GM19328 (cell line): ENCODE results near the gene MTA1.

Source experiments
- ATAC-seq: cut with Tn5 transposase; IDR thresholded peaks from one replicate; pipeline ENCODE4 v1.9.1; 2021; ENCODE audit warnings: mild to moderate bottlenecking, moderate library complexity; ENCODE audit not compliant: unreplicated experiment

Gene MTA1

GRCh38 chr14:105419195-105420091 lies at the start of gene MTA1:
Gene MTA1 (plus strand): TSS chr14:105419827. CDS start chr14:105420036, 209 bp downstream.
- ATAC-seq = no peak

GRCh38 chr14:105374389-105374788 lies 45.2 kb upstream of the MTA1 start:
- no peak for ATAC-seq

DNA sequence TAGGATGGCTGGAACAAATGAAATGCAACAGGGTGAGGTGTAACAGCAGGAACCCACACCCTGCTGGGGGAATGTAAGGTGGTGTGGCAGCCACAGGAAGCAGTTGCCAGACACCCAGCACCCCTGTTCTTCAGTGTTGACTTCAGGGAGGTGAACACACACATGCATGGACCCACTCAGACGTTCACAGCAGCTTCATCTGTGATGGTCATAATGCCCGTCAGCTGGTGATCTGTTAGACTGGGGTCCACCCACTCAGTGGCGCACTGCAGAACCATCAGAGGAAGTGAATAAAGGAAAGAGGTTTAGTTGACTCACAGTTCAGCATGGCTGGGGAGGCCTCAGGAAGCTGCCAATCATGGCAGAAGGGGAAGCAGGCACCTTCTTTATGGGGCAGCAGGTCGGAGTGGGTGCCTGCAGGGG lies 44.0 kb upstream of the MTA1 start:
- no peak for ATAC-seq

DNA sequence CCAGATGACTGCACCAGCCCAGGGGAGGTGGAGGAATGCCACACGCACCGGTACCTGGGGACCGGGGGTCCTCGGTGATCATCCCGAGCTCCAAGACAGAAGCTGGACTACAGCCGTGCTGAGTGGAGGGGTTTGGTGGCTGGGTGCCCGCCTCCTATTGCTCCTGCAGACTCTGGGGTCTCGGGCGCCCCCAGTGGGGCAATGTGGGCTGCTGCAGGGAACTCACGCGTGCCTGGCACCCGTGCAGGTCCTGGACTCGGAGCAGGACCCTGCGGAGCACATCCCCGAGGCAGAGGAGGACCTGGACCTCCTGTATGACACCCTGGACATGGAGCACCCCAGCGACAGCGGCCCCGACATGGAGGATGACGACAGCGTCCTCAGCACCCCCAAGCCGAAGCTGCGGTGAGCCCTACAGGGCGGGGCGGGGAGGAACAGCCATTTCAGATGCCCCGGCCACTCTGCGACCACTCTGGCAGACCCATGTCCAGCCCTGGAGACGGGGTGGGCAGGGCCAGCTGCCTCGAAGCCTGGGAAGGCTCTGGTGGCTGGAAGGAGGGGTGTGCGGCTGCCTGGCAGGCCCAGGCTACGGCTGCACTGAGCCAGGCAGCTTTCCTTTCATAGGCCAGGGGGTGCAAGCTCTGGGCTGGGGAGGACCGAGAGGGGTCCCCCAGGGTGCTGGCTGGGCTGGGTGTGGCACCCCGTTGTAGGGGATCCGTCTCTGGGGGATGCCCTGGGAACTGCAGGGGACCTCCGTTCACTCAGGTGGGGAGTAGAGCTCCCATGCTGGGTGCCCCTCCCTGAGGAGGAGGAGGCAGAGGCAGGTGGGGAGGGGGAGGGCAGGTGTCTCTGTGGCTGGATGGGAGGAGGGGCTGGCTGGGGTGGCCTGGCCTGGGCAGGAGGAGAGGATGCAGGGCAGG lies 42.8 kb upstream of the MTA1 start:
- ATAC-seq = no peak

GRCh38 chr14:105377555-105378182 lies 42.0 kb upstream of the MTA1 start:
- no peak for ATAC-seq

- no peak for ATAC-seq
Measured at GRCh38 chr14:105378199-105378598, 41.4 kb upstream of the MTA1 start.

DNA sequence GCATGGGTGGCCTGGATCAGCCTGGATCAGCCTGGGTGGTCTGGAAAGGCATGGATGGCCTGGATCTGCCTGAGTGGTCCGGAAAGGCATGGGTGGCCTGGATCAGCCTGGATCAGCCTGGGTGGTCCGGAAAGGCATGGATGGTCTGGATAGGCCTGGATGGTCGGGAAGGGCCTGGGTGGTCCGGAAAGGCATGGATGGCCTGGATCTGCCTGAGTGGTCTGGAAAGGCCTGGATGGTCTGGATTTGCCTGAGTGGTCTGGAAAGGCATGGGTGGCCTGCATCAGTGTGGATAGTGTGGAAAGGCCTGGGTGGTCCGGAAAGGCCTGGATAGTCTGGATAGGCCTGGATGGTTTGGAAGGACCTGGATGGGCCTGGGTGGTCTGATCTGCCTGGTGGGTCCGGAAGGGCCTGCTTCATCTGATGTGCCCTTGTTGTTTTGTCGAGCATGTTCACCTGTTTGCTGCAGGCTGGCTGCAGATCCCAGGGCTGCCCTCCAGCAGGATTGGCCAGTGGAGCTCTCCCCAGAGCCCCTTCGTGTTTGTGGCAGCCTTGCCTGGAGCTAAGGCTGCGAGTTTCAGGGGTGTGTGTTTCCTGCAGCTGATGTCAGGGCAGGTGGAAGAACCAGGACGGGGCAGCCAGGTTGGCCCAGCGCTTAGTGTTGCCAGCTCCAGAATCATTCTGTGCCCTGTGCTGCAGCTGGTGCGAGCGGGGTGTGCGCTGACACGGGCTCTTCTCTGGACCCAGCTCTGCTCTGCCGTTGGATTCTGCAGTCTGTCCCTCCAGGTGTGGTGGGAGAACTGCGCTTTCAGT lies 40.5 kb upstream of the MTA1 start:
- no peak for ATAC-seq

- ATAC-seq = no peak
Measured at GRCh38 chr14:105379946-105380345, 39.7 kb upstream of the MTA1 start.

DNA sequence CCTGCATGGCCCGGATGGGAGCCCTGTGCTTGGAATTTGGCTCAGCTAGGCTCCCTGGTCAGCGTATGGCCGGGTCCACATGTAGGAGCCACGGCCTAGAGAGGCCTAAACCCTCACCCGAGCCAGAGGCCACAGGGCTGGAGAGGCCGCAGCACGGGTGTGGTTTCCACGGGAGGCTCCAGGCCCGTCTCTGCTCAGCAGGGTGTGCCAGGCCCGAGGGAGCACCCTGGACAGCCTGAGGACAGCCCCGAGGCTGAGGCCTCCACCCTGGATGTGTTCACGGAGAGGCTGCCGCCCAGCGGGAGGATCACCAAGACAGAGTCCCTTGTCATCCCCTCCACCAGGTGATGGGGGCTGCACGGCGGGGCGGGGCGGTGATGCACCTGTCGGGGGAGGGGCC lies 38.9 kb upstream of the MTA1 start:
- no peak for ATAC-seq

DNA sequence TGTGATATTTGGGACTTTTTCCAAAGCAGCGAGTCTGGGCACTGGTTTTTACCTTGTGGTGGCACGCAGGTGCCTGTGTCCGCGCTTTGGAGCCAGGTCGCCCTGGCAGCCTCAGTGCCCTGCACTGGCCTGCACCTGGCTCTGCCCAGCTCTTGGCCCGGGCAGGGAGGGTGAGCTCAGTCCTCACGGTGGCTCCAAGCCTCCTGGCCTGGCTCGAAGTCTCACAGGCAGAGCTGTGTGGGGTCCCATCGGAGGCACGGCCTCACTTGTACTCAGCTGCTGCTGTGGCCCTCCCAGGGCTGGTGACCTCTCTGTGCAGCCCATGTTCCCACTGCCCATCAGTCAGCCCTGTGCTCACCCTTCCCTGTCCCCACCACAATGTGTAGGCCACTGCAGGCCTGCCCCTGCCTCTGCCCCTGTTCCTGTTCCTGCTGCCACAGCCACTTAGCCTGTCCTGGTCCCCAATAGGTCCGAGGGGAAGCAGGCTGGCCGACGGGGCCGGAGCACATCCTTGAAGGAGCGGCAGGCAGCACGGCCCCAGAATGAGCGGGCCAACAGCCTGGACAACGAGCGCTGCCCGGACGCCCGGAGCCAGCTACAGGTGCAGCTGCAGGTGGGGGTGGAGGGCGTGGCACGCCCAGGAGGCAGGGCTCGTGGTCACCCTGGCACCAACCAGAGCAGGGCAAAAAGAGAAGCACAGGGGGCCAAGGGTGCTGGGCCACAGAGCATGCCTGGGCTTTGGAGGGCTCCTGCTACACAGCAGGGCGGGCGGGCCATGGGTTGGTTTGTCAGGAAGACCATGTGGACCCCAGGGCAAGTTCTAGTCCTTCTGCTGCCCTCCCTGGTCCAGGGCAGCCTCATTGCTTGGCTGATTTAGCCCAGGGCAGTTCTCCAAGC lies 37.9 kb upstream of the MTA1 start:
- ATAC-seq = no peak

DNA sequence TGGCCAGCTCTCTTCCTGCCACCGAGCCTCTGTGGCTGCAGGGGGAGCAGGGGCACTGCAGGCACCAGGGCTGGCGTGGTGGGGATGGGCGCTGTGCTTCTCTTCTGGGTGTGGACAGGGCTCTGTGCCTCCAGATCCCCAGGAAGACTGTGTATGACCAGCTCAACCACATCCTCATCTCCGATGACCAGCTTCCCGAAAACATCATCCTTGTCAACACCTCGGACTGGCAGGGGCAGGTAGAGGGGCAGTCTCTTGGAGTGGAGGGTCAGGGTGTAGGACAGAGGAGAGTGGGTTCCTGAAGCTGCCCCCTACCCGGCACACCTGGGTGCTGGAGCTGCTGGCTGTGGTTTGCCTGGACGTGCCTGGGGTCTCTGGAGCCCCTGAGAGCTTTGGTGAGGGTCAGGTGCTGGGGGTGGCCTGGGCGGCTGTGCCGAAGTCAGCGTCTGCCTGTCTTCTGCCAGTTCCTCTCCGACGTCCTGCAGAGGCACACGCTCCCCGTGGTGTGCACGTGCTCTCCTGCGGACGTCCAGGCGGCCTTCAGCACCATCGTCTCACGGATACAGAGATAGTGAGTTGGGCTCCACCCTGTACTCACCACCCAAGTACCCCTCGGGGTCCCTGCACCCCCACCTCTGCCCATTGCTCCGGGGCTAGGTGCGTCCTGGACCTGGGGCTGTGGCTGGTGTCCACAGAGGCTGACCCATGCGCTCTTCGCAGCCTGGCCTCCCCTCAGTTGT lies 37.1 kb upstream of the MTA1 start:
- no peak for ATAC-seq

- no peak for ATAC-seq
Measured at GRCh38 chr14:105383083-105383730, 36.4 kb upstream of the MTA1 start.

DNA sequence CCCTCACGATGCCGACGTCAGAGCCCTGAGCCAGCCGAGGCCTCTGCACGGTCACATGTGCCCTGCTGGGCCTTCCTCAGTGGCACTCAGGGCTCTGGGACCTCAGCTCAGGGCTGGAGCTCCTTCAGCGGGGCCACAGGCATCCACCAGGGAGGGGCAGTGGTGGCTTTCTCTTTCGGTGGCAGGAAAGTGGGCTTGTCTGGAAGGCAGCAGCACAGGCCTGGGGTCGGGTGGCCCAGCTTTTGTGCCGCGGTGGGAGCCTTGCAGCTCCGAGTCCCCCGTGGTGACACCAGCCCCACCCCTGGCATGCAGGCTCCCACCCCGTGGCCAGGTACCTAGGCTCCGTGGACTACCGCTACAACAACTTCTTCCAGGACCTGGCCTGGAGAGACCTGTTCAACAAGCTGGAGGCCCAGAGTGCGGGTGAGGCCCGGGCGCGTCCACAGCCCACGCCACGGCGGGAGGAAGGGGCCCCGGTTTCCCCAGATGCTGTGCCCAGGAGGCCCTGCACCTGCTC lies 35.5 kb upstream of the MTA1 start:
- no peak for ATAC-seq

GRCh38 chr14:105384605-105385321 lies 34.9 kb upstream of the MTA1 start:
- no peak for ATAC-seq

DNA sequence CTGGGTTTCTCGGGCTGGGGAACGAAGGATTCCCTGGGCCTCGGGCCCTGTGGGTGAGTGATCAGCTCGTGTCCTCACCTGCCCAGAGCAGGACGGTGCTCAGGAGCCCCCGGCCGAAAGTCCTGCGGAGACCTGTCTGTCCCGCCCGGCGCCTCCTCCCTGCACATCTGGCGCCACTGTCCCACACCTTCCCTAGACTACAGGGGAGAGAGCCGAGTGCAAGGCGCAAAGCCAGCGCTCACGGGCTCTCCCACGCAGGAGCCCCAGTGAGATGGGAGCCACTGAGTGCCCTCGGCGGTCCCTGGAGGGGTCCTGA lies 34.3 kb upstream of the MTA1 start:
- no peak for ATAC-seq

DNA sequence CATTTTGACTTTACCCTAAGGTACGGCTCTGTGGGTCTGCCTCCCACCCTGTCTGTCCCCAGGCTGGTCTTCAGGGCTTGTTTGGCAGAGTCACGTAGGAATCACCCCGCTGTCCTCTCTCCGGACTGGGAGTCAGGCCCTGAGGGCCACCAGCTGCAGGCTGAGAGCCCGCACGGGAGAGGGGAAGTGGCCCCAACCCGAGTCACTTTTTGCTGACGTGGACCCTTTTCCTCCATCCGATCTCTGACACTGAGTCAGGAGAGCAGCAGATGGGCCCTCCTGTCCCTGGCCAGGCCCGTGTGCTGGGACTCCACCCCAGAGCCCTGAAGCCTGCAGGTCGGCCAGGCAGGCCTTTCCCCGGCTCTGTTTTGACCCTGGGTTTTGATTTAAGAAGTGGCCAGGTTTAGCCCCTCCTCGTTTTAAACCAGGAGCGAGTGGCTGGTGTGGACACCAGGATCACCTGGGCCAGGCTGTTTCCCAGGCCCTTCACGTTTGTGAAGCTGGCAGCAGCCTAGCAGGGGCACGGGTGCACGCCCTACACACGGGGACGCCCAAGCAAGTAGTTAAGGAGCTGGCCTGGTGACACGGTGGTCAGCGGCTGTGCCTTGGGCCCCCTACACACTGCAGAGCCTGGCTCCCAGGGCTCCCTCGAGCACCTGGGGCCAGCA lies 33.8 kb upstream of the MTA1 start:
- ATAC-seq = no peak
